Posterior vena cava (tissue), 2 donors: ENCODE data around the gene ZNF462. TPM values are rescaled to one million over a fixed set of nuclear protein-coding genes. Genes with fewer than 3 reads are reported as not detected.

ENCODE experiments used
- DNase-seq: peaks from one replicate; pipeline ENCODE4 v3.0.0-alpha.2; 2020; ENCODE audit warnings: low spot score
- intact Hi-C, 2 donors: fragments of 100-400 bp; cut with DNase I; formaldehyde crosslinking; loops; one replicate each; pipeline versions ENCODE4 v1.14.1 to v1.14.2; 2022 to 2023
- total RNA-seq, 2 donors: library from RNA; stranded (reverse); fragmentation: NEBNext Ultra II Directional; extraction: Animal tissue kit (Norgen Biotek cat#: 25700); gene quantifications; one replicate each; pipeline ENCODE4 v1.2.1, GENCODE V29; 2021
- donor health status: DM: yes; HTN: yes; CAD: no.
- donor health status: DM: yes; HTN: yes; CAD: no.

Gene ZNF462
- total RNA-seq, 2 donors from 2014 or later, result 20.0 to 25.7 TPM

DNA sequence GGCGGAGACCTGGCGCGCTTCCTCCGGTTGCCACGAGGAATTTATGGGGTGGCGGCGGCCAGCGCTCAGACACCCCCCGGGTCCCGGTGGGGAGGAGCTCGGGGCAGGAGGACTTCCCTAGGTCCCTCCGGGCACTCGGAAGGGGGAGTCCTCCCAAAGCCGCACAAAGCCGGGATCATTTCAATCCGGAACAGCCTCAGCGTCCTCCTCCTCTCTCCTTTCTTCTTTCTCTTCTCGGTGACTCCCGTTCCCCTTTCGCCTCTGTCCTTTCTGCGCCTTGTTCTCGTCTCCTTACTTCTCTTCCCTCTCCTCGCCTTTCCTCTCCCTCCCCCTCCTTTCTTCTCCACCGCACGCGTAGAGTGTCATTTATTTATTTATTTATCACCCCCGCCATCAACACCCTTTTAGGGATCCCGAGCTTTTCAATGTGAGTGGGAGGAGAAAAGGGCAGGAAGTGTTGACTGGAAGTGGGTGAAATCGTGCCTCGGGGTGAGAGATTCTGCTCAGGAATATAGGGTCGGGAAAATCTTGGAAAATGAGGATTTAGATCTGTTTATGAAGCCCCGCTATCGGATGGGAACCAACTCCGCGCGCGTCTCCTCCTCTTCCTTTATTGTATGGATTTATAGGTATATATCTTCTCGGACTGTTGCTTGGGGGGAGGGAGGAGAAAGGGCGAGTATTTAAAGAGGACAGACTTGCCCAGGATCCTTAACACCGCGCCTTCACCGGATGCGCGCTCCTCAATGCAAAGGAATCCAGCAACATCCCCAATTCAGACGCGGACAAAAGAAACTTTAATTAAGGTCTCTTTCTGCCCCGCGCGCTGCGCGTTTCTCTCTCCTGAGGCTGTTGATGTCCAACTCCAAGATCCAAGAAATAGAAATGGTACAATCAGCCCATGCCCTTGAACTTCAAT lies 2.0 kb upstream of the ZNF462 start:
- intact Hi-C loops, result loop anchor here in 1 of 2 donors (10.0 kb wide), 2 partner anchors 64 to 156 kb away; no protein-coding TSS in a partner anchor
- DNase-seq, result peak; percentile 81

DNA sequence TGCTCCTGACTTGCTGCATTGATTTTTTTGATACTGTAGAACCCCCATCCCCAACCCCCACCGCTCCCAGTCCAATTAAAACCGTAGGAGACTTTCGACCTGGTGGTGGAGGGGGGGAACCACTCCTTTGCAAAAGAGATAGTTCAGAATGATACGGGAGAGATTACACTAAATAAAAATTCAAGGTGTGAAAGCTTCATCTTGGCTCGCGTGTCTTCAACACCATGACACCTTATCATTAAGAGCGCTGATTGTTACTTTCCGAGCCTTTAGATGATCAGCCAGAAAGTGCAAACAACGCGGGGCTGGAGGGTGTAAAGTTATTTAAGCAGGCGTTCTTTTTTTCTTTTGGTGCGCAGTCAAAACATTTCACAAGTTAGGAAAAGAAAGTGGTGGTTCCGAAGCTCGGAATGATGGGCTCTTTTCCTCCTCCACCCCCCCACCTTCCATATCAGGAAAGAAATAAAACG lies 1.3 kb upstream of the ZNF462 start:
- DNase-seq, result no peak
- intact Hi-C loops, result loop anchor here in 1 of 2 donors (10.0 kb wide), 2 partner anchors 63 to 157 kb away; no protein-coding TSS in a partner anchor

DNA sequence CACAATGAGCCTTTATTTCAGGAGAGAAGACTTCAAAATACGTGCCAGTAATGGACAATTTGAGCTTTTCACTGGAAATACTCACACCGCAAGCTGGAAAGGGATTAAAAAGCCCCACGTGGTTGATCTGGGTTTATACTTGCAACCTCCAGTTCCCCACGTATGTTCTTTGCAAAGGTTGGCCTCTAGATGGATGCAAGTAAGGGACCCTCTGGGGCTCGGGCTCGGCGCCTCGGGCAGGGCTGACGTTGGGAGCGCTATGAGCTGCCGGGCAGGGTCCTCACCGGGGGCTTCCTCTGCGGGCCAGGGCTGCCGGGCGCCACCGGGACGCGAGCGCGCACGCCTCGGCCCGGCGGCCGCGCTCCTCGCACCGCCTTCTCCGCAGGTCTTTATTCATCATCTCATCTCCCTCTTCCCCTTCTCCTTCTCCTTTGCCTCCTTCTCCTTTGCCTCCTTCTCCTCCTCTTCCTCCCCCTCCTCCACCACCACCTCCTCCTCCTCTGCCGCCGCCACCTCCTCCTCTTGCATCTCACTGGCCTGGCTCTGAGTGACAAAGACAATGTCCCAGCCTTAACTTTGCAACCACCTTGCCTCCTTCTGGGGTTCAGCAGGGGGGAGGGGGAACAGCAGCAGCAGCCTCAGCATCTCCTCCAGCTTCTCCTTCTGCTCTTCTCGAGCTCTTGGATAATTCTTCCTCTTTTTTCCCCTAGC lies 701 bp upstream of the ZNF462 start:
- peak; percentile 79 for DNase-seq
- intact Hi-C loops, result loop anchor here in 1 of 2 donors (10.0 kb wide), 2 partner anchors 63 to 157 kb away; no protein-coding TSS in a partner anchor

DNA sequence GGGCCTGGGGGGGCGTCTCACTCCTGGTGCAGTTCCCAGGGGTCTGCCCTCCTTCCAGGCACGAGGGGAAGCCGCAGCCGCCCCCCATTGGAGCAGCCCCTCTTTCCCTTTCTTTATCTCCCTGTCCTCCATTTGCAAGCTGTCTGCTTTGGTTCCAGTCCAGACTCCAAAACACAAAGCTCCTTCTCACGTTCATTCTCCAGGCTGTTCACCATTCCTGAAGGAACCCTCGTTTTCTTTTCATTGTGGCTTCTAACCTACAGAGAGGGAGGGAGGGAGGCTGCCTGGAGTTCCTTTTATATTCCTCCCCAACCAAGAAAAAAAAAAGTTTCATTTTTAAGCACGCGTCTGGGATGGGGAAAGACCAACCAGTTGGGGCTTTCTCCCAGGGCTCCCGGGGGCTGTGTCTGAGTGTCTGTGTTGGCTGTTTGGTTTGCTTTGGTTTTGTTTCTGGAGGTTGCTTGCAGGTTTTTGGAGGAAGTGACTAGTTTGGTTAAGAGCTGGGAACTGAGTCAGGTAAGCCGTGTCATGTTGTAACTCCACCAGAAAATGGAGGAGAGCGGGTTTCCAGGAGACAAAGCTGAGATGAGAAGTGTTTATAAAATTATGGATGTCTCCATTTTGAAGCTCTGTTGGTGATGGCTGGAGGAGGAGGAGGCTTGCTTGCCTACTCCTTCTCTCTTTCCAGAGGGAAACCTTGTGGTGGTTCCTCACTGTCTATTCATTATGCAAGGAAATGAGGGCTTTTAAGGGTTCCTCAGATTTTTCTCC lies 1.6 kb downstream of the ZNF462 start:
- intact Hi-C loops, result loop anchor here in 1 of 2 donors (10.0 kb wide), 2 partner anchors 60 to 160 kb away; no protein-coding TSS in a partner anchor
- no peak for DNase-seq

DNA sequence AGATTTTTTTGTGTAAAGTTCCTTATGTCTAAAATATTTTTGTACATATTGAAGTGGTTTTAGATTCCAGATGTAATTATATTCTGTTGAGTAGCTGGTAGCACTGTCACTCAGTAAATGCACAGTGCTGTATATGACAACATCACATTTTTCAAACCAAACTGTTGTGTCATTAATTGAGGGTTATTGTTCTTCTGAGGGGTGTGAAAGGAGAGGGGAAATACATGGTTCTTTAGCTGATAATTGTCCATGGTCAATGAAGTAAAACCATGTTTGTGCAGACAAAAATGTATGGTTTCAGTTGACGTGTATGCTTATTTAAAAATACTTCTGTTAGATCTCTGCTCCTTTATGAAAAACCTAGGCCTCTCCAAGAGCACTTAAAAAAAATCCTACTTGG lies 3.3 kb downstream of the ZNF462 start:
- intact Hi-C loops, result loop anchor here in 1 of 2 donors (10.0 kb wide), 2 partner anchors 59 to 161 kb away; no protein-coding TSS in a partner anchor
- DNase-seq, result no peak

DNA sequence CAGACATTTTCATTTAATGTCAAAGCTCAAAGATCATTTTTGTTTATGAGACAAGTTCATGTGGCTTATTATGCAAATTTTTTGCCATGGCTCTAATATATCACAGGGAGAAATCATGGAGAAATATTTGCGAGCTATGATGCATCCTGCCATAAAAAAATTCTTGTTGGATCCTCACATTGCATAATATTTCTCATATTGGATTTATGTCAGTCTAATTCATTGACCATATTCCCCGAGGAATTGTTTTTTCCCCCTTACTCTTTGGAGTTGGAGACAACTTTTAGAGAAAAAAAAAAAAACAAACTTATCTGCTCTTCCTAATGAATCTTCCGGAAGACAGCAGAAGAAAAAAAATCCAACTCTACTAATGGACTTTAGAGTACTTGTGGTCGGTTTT lies 4.3 kb downstream of the ZNF462 start:
- intact Hi-C loops, result loop anchor here in 1 of 2 donors (10.0 kb wide), 2 partner anchors 58 to 162 kb away; no protein-coding TSS in a partner anchor
- no peak for DNase-seq

DNA sequence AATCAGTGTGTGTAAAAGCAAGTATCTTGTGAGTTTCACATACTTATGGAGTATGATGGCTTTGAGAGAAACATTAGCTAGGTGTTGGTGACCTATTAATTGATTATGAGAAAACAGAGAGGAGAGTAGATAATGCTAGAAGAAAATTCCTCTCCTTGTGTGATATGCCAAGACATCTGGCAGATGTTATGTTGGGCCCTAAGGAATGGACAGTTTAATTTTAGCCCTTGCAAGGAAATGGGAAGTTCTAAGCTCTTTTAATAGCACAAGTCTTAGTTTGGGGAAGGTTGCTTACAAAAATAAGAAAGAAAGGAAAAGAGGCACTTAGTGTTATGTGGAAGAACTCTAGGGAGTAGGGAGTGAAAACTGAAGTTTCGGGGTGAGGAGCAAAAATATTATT lies 5.1 kb downstream of the ZNF462 start:
- intact Hi-C loops, result loop anchor here in 1 of 2 donors (10.0 kb wide), 2 partner anchors 57 to 163 kb away; no protein-coding TSS in a partner anchor
- no peak for DNase-seq

DNA sequence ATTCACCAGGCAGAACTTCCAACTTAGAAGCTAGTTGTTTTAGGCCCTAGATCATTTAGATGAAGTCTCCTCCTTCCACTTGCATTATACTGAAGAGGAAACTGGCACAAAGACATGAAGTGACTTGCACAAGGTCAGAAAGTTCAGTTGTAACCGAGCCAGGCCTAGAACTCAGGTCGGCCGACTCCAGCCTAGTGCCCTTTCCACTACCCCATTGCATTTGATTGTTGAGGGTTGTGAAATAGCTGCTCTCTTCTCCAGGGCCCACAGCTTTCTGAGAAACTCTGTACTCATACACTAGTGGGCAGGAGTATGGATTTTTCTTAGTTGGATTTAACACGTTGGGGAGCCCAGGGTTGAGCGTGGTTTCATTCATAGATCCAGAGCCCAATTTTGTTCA lies 5.6 kb downstream of the ZNF462 start:
- DNase-seq, result no peak

DNA sequence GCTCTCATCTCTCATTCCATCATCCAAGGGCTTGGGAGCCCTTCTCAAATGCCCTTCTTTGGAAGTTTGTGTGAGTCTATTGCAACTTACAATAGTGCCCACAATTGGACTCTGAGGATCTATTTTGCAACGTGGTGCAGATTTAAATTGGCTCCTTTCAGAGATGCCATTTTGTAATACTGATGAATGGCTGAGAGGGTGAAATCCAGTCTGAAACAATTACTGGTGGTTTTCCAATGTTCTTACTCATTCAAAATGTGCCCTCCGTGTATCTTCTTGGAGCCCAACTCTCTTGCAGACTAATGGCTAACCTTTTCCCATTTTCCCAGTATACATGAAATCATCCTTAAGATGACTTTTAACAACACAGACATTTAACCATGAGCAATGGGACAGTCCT lies 6.1 kb downstream of the ZNF462 start:
- intact Hi-C loops, result loop anchor here in 1 of 2 donors (10.0 kb wide), 2 partner anchors 56 to 164 kb away; no protein-coding TSS in a partner anchor
- DNase-seq, result no peak

More for the DNA sequence above, 5.6 kb downstream of the ZNF462 start:
- intact Hi-C loops, result loop anchor here in 1 of 2 donors (10.0 kb wide), 2 partner anchors 56 to 164 kb away; no protein-coding TSS in a partner anchor

DNA sequence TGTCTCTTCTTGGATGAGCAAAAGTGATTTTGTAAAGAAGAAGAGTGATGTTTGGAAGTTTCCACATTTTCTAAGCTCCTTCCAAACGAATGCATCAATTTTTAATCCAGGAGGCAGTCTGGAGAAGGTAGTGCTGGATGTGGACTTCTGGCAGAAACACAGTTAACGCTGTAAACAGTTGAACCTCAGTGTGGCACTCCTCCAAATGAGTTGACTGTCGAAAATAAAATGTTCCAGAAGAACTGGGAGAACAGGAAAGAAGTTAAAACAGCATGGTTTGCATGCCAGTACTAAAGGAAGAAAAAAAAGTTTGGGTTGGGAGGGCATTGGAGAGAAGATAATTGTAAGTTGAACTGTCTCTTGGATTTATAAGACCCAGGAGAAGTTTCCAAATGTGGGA lies 6.5 kb downstream of the ZNF462 start:
- no peak for DNase-seq
- intact Hi-C loops, result loop anchor here in 1 of 2 donors (10.0 kb wide), 2 partner anchors 55 to 165 kb away; no protein-coding TSS in a partner anchor

DNA sequence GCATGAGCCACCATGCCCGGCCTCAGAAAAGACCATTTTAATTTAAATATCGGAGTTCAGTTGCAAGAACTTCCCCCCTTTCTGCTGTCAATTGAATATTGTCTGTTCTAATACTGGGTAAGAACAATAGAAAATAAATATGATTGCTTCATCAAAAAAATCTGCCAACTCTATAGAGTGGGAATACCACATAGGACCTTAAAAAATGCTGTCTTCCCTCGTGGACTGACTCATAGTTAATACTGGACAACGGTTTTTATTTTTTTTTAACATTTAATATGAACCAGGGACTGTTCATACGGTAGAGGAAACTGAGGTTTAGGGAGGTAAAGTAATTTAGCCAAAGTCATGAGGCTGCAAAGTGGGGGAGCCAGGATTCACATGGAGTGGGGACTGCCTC lies 9.7 kb downstream of the ZNF462 start:
- DNase-seq, result no peak
- intact Hi-C loops, result loop anchor here in 1 of 2 donors (5.0 kb wide), 1 partner anchor 655 kb away; no protein-coding TSS in a partner anchor

DNA sequence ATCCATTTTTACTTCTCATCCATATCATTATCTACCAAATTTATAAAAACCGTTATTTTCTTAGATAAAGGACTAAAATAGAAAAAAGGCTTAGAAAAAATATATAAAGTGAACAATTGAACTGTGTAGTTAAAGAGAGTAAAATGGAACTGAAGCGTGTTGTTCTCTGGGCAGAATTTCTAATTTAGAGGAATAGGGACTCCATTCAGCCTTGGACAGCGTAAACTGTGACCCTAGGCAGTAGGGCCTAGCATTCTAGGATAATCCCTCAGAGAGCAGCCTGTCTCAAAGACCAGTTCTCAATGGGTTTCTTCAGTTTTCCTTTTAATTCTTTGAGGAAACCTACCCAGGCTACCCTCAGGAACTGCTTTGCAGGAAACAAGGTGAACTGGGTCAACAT lies 11.1 kb downstream of the ZNF462 start:
- DNase-seq, result no peak
- intact Hi-C loops, result loop anchor here in 1 of 2 donors (5.0 kb wide), 1 partner anchor 657 kb away; no protein-coding TSS in a partner anchor

DNA sequence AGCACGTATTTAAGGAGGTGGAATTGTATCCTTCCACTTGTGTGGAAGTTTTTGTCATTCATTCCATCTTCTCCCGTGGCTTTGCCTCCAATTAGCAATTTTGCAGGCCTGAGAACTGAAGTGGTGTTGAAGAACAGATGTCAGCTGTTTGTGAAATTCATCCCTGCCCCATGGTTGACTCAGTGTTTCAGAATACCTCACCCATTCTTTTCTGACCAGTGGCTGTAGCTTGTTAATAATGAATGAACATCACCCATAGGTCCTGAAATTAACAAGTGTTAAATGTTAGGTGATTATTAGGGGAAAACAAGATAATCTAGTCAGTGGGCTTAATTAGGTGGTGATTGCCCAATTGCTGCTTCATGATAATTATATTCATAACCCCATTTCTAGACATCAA lies 11.7 kb downstream of the ZNF462 start:
- intact Hi-C loops, result loop anchor here in 1 of 2 donors (5.0 kb wide), 1 partner anchor 657 kb away; no protein-coding TSS in a partner anchor
- DNase-seq, result no peak

DNA sequence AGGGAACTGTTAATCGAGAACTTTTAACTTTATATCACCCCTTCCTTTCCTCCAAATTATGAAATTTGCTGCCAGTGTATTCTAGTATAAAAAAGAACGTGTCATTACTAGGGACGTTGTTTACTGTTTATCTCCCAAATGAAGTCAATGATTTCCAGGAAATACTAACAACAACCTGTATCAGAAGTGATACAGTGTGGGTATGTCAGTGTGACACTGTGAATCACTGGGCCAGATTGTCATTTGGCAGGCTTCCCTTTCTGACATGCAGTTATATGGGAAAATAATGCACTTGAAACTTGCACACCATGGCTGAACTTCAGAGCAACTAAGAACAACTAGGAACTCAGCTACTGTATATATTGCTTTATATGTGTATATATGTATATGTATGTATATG lies 12.6 kb downstream of the ZNF462 start:
- intact Hi-C loops, result no loop called here
- DNase-seq, result no peak

DNA sequence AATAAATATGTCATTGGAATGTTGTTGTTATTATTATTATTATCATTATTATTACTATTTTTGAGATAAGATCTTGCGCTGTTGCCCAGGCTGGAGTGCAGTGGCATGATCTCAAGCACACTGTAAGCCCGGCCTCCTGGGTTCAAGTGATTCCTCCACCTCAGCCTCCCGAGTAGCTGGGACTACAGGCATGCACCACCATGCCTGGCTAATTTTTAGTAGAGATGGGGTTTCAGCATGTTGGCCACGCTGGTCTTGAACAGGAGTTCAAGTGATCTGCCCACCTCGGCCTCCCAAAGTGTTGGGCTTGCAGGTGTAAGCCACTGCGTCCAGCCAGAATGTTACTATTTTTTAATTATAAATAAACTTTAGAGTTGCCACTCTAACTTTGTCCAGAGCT lies 14.4 kb downstream of the ZNF462 start:
- intact Hi-C loops, result no loop called here
- DNase-seq, result no peak

DNA sequence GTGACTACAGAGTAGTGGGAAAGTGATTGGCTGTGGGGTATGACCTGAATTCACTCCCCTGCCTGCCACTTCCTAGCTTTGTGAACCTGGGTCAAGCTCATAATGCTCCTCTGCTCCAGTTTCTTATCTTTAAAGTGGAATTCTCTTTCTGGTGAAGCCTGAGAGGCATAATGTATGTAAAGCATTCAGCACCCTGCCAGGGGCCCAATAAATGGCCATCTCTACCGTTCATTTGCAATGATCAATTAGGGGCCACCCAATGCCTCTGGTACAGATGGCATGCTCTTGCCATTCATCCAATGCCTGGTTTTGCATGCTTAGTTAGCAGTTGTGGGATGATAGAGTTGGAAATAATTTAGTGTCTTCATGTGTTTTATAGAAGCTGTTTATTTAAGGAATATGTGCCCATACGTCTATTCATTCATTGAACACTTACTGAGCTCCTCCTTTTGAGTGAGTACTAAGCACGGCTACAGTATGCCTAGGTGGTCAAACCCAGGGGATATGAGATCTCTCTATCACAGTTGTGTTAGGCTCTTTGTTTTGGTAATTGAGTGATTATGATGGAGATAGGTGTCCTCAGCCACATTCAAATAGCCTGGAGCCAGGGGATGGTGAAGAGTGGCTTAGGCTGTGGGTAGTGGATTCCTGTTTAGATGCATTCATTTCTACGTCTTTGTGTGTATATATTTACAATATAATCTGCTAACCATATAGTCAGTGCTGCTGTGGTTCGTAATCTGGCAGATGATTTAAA lies 15.3 kb downstream of the ZNF462 start:
- no peak for DNase-seq
- intact Hi-C loops, result no loop called here

DNA sequence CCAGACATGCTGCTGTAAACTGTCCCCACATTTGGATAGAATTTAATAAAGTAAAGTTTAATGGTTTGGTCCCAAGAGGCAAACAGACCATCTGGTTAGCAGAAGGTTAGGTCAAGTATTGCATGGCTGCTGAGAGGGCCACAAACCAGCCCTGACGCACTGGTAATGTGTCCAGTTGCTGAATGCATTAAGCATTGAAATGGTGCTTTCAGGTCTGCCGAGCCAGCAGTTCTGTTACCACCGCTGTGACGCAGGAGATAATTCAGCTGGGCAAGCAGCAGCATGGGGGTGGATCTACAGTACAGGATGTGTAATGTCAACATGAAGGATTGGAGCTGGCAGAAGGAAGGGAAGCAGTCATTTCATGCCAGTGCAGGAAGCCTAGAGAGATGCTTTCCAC lies 16.0 kb downstream of the ZNF462 start:
- intact Hi-C loops, result no loop called here
- peak; percentile 90 for DNase-seq

DNA sequence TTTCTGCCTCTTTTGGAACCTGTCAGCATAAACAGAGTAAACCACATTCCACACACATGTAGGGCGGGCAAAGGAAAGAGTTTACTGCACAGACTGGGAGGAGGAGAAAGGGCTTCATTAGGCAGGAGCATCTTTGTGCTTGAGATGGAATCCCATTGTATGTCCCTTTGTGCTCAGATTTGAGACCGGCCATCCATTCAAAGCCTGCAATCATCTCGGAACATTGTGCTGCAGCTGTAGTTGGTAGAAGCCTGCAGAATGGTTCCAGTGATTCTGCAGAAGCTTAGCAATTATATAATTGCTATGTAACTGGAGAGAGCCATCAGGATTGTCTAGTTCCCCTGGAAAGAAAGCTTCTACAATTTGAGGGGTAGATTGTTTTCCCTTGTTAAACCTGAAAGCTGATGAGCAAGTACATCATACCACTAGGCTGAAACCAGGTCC lies 16.5 kb downstream of the ZNF462 start:
- no peak for DNase-seq
- intact Hi-C loops, result no loop called here
